CD4-positive, alpha-beta T cell treated with Interleukin-6 for 4 hours (primary cell): ENCODE results near the gene A3GALT2.

ENCODE experiments used
- DNase-seq: peaks from one replicate; pipeline ENCODE4 v3.0.0-alpha.2; 2020; ENCODE audit warnings: mixed read lengths

A3GALT2 gene

GRCh38 chr1:33288976-33289857 lies 31.7 kb downstream of the A3GALT2 start:
- DNase-seq = no peak

- no peak for DNase-seq
These were observed 33.6 kb downstream of the A3GALT2 start for GRCh38 chr1:33287317-33287716.

- no peak for DNase-seq
These were observed 34.3 kb downstream of the A3GALT2 start for GRCh38 chr1:33286451-33287185.

- DNase-seq = no peak
These were observed 36.8 kb downstream of the A3GALT2 start for GRCh38 chr1:33284049-33284448.

GRCh38 chr1:33282791-33283190 lies 38.1 kb downstream of the A3GALT2 start:
- DNase-seq = no peak

GRCh38 chr1:33281554-33282303 lies 39.2 kb downstream of the A3GALT2 start:
- DNase-seq = no peak

GRCh38 chr1:33280091-33280661 lies 40.7 kb downstream of the A3GALT2 start:
- DNase-seq = no peak

GRCh38 chr1:33277488-33278084 lies 43.3 kb downstream of the A3GALT2 start:
- no peak for DNase-seq

- DNase-seq = no peak
These were observed 44.2 kb downstream of the A3GALT2 start for GRCh38 chr1:33276573-33277298.

GRCh38 chr1:33275706-33276572 lies 45.0 kb downstream of the A3GALT2 start:
- no peak for DNase-seq

- no peak for DNase-seq
These were observed 45.7 kb downstream of the A3GALT2 start for GRCh38 chr1:33275195-33275594.

GRCh38 chr1:33274446-33274845 lies 46.5 kb downstream of the A3GALT2 start:
- no peak for DNase-seq

GRCh38 chr1:33273961-33274371 lies 46.9 kb downstream of the A3GALT2 start:
- DNase-seq = no peak

- DNase-seq = no peak
These were observed 47.5 kb downstream of the A3GALT2 start for GRCh38 chr1:33273406-33273805.

- DNase-seq = no peak
These were observed 48.0 kb downstream of the A3GALT2 start for GRCh38 chr1:33272930-33273329.

GRCh38 chr1:33272509-33272908 lies 48.4 kb downstream of the A3GALT2 start:
- DNase-seq = no peak

- DNase-seq = no peak
These were observed 49.0 kb downstream of the A3GALT2 start for GRCh38 chr1:33271666-33272505.

- no peak for DNase-seq
These were observed 50.0 kb downstream of the A3GALT2 start for GRCh38 chr1:33270808-33271465.

GRCh38 chr1:33270379-33270778 lies 50.5 kb downstream of the A3GALT2 start:
- no peak for DNase-seq
